Panc1 (cell line): ENCODE data around the gene RUVBL1.

Experiments used
- CTCF ChIP-seq: fragments of 450-650 bp; IDR thresholded peaks from 2 replicates; pipeline ENCODE4 v1.5.1; 2017; ENCODE audit warnings: mild to moderate bottlenecking
- POLR2AphosphoS5 ChIP-seq: IDR thresholded peaks from 2 replicates; pipeline ENCODE4 v1.6.1; 2012; ENCODE audit warnings: mild to moderate bottlenecking, low read depth, low read length, moderate library complexity
- REST ChIP-seq, 2 experiments: IDR thresholded peaks; 2 replicates each; pipeline ENCODE4 v1.6.1; 2011 to 2012; ENCODE audit warnings: low read depth in 2 of 2, control low read depth in 1 of 2, low read length in 1 of 2, mild to moderate bottlenecking in 1 of 2, moderate library complexity in 1 of 2; ENCODE audit not compliant: insufficient read depth in 1 of 2
- SIN3A ChIP-seq: IDR thresholded peaks from 2 replicates; pipeline ENCODE4 v1.6.1; 2012; ENCODE audit warnings: low read depth, mild to moderate bottlenecking, low read length, moderate library complexity, borderline replicate concordance; ENCODE audit not compliant: insufficient read depth

- TF ChIP-seq CTCF (peak; percentile 99), POLR2AphosphoS5 (peak; percentile 66), REST (IDR thresholded peaks at IDR 0.05; ENCODE audit: insufficient read depth in 1 of 2, low read depth in 2 of 2, low read length in 1 of 2) (0 out of 4 replicates have a peak, but pooled peaks of 1 of the 2 experiments have one; percentile 36), SIN3A (no peak; the same call in 1 of the 2 replicates)
Observed at GRCh38 chr3:128075522-128076482, 47.8 kb downstream of the RUVBL1 start.
